Measurements from ENCODE around the gene TPPP3.

GRCh38 chr16:67356396-67356795 lies 36.9 kb downstream of the TPPP3 start:
- TF ChIP-seq CTCF (IDR thresholded peaks at IDR 0.05) = no peak
- no peak for TF ChIP-seq POLR2A (IDR thresholded peaks at IDR 0.05)

Measured in lower leg skin (tissue), 3 donors.